Thyroid gland (tissue), 4 donors: ENCODE measurements around the gene ANO7. TPM values are rescaled to one million over a fixed set of nuclear protein-coding genes. Genes with fewer than 3 reads are reported as not detected.

Experiments used
- DNase-seq, 2 donors: peaks; one replicate each; pipeline ENCODE4 v3.0.0-alpha.2; 2019
- H3K27ac ChIP-seq, 3 donors: fragments of 200-600 bp; sonication (generic); 1 replicate in 2 of 3; 2 replicates in 1 of 3; pipeline ENCODE4 v1.5.1; 2016 to 2019; ENCODE audit warnings: mild to moderate bottlenecking in 1 of 3, moderate library complexity in 1 of 3
- H3K27me3 ChIP-seq: fragments of 200-600 bp; sonication (generic); one replicate; pipeline ENCODE4 v1.5.1; 2019
- H3K36me3 ChIP-seq, 2 donors: fragments of 200-600 bp; sonication (generic); one replicate each; pipeline ENCODE4 v1.5.1; 2016 to 2019
- H3K4me1 ChIP-seq, 2 donors: fragments of 200-600 bp; sonication (generic); one replicate each; pipeline ENCODE4 v1.5.1; 2017 to 2019
- H3K4me3 ChIP-seq, 3 donors: fragments of 200-600 bp; sonication (generic); replicated peaks in 1 of 3; 1 replicate in 2 of 3; 2 replicates in 1 of 3; pipeline ENCODE4 v1.5.1; 2016; ENCODE audit warnings: mild to moderate bottlenecking in 1 of 3
- H3K9me3 ChIP-seq: fragments of 200-600 bp; sonication (generic); one replicate; pipeline ENCODE4 v1.5.1; 2017
- CTCF ChIP-seq, 6 experiments: fragments of 200-600 bp in 3 of 6; fragments of 450-650 bp in 3 of 6; sonication (generic) in 3 of 6; IDR thresholded peaks; one replicate each; pipeline ENCODE4 v1.5.1; 2016 to 2019; ENCODE audit warnings: antibody characterized with exemption in 6 of 6, mild to moderate bottlenecking in 2 of 6, inconsistent platforms in 1 of 6, moderate library complexity in 1 of 6
- POLR2A ChIP-seq, 2 donors: fragments of 450-650 bp; IDR thresholded peaks; one replicate each; pipeline ENCODE4 v1.6.1; 2017; ENCODE audit warnings: antibody characterized with exemption in 2 of 2, mild to moderate bottlenecking in 2 of 2, moderate library complexity in 1 of 2
- WGBS, 2 donors: methylation state at CpG; one replicate each; pipeline ENCODE4 v1.1.5; 2017; 5-methylcytosine and 5-hydroxymethylcytosine counted together
- intact Hi-C: fragments of 100-400 bp; cut with DNase I; formaldehyde crosslinking; loops from one replicate; pipeline ENCODE4 v1.15.1; 2023
- total RNA-seq, 4 donors: library from RNA; depleted of rRNA; stranded (reverse); fragments of >200 nt; gene quantifications; one replicate each; pipeline ENCODE4 v1.2.3, GENCODE V29; 2016

The ANO7 gene
- total RNA-seq, 4 donors from 2014 or later = 0.94 to 1.8 (median 0.98) TPM; not detected in 1

- no peaks in the 10 kb centered on the region for H3K36me3 ChIP-seq
- no peaks in the 10 kb centered on the region for H3K9me3 ChIP-seq
- DNase-seq = no peak
- no peaks in the 10 kb centered on the region for H3K27me3 ChIP-seq
- H3K27ac ChIP-seq = no peak overlapping the region
- H3K4me3 ChIP-seq = no peak overlapping the region
- 85 to 87% methylated on average over 5 of the region's 5 CpGs for WGBS, 2 donors
- no peak for TF ChIP-seq POLR2A (IDR thresholded peaks at IDR 0.05)
- no peak for TF ChIP-seq CTCF (IDR thresholded peaks at IDR 0.05)
- H3K4me1 ChIP-seq = peaks cover 18 to 23% of the 10 kb centered on the region in 2 donors
- intact Hi-C loops = loop anchor here (5.0 to 10.0 kb wide), 2 partner anchors 43 to 81 kb away; partner anchors contain the start of genes FARP2, HDLBP and SEPTIN2
Observed at GRCh38 chr2:241274127-241274526, 85.7 kb downstream of the ANO7 start.

Other genes with a start within 250 kb of the ANO7 start
- 100 to 1,000 TPM in 1 of 4 donors, 10 to 100 TPM in 3; 47.7 to 122 (median 68.7) TPM for gene SNED1, start 190.1 kb upstream of the ANO7 start, total RNA-seq
- gene MTERF4, start 86.4 kb upstream of the ANO7 start, total RNA-seq = 100 to 1,000 TPM in 1 of 4 donors, 10 to 100 TPM in 3; 67.8 to 110 (median 91.0) TPM
- gene PASK, start 39.2 kb upstream of the ANO7 start, total RNA-seq = 10 to 100 TPM in 3 of 4 donors, 1 to 10 TPM in 1; 7.0 to 29.4 (median 20.8) TPM
- 10 to 100 TPM; 58.7 to 74.0 (median 68.8) TPM for gene PPP1R7, start 38.2 kb upstream of the ANO7 start, total RNA-seq
- gene HDLBP, start 127.0 kb downstream of the ANO7 start, total RNA-seq = 100 to 1,000 TPM; 303 to 490 (median 435) TPM
- 100 to 1,000 TPM; 340 to 417 (median 365) TPM for gene SEPTIN2, start 127.2 kb downstream of the ANO7 start, total RNA-seq
- 10 to 100 TPM; 16.9 to 24.1 (median 20.3) TPM for gene FARP2, start 167.6 kb downstream of the ANO7 start, total RNA-seq